Suprapubic skin (tissue), 4 donors: ENCODE results near the gene THAP11. TPM values are rescaled to one million over a fixed set of nuclear protein-coding genes. Genes with fewer than 3 reads are reported as not detected.

Experiments used
- DNase-seq, 2 donors: peaks; one replicate each; pipeline ENCODE4 v3.0.0-alpha.2; 2019; ENCODE audit warnings: low spot score in 2 of 2
- H3K27ac ChIP-seq: fragments of 200-600 bp; sonication (generic); one replicate; pipeline ENCODE4 v1.5.1; 2019
- H3K27me3 ChIP-seq: fragments of 200-600 bp; sonication (generic); one replicate; pipeline ENCODE4 v1.5.1; 2019
- H3K36me3 ChIP-seq: fragments of 200-600 bp; sonication (generic); one replicate; pipeline ENCODE4 v1.5.1; 2019
- H3K4me1 ChIP-seq: fragments of 200-600 bp; sonication (generic); one replicate; pipeline ENCODE4 v1.5.1; 2019
- H3K4me3 ChIP-seq: fragments of 200-600 bp; sonication (generic); one replicate; pipeline ENCODE4 v1.5.1; 2019; ENCODE audit warnings: mild to moderate bottlenecking
- H3K9me3 ChIP-seq: fragments of 200-600 bp; sonication (generic); one replicate; pipeline ENCODE4 v1.5.1; 2019
- EP300 ChIP-seq: sonication (generic); formaldehyde crosslinking; IDR thresholded peaks from one replicate; pipeline ENCODE4 v1.6.1; 2017; ENCODE audit warnings: antibody characterized with exemption
- POLR2A ChIP-seq, 2 donors: fragments of 450-650 bp; IDR thresholded peaks; one replicate each; pipeline ENCODE4 v1.6.1; 2017; ENCODE audit warnings: antibody characterized with exemption in 2 of 2, mild to moderate bottlenecking in 2 of 2, moderate library complexity in 2 of 2
- POLR2AphosphoS5 ChIP-seq, 3 donors: sonication (generic); formaldehyde crosslinking; IDR thresholded peaks; one replicate each; pipeline ENCODE4 v1.6.1; 2017; ENCODE audit warnings: antibody characterized with exemption in 3 of 3
- WGBS: methylation state at CpG from one replicate; pipeline ENCODE4 v1.1.5; 2018; 5-methylcytosine and 5-hydroxymethylcytosine counted together
- total RNA-seq, 4 donors: library from RNA; depleted of rRNA; stranded (reverse); fragments of >200 nt; gene quantifications; one replicate each; pipeline ENCODE4 v1.1.0, GENCODE V29; 2016
- TF ChIP-seq, protein P1 (sequence below), 2 donors: fragments of 200-600 bp in 1 of 2; fragments of 450-650 bp in 1 of 2; sonication (generic) in 1 of 2; IDR thresholded peaks; one replicate each; pipeline ENCODE4 v1.5.1; 2016 to 2019; ENCODE audit warnings: antibody characterized with exemption in 2 of 2, mild to moderate bottlenecking in 1 of 2, moderate library complexity in 1 of 2

The THAP11 gene
- total RNA-seq: 10 to 100 TPM; 45.7 to 92.0 (median 76.4) TPM

DNA sequence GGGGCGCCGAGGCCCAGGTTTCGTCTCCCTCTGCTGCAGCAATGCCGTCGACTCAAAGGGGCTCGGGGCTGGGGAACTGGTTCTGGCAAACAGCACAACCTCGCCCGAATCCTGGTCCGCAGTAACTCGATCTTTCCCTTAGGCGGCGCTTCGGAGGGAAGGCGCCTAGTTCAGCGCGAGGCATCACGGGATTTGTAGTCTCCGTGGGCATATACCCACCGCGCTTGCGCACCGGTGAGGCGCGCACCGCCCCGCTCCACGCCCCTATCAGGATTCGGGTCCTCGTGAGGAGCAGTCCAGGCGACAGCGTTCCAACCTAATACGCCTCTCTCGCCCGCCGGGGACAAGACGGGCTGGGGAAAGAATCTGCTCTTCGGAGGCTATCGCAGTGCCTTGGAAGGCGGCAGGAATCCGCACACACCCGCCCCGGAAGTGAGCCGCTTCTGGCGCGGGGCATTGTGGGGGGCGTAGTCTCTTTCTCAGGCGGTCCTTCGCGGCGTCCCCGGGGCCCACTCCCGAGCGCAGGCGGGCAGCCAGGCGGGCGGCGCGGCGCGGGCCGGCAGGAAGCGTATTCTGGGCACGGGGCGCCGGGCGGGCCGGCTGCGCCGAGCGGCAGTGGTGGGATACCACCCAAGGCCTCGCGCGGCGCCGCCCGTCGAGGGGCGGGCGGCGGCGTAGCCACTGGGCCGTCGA lies at the start of gene THAP11:
Gene THAP11 (plus strand): TSS at position 505 of the 693 bp plus-strand sequence. CDS start 235 bp downstream, outside the sequence.
- Histone ChIP-seq H3K4me3 (peak within 1 kb of the TSS; percentile 88), H3K9me3 (no peaks in the 10 kb centered on the region), H3K4me1 (peaks cover 47% of the 10 kb centered on the region), H3K36me3 (no peaks in the 10 kb centered on the region), H3K27me3 (no peaks in the 10 kb centered on the region), H3K27ac (peak within 1 kb of the TSS; percentile 99)
- DNase-seq: peak; percentile 96 to 98
- 2% methylated on average over 17 of the region's 83 CpGs for WGBS
- TF ChIP-seq, protein P1, sequence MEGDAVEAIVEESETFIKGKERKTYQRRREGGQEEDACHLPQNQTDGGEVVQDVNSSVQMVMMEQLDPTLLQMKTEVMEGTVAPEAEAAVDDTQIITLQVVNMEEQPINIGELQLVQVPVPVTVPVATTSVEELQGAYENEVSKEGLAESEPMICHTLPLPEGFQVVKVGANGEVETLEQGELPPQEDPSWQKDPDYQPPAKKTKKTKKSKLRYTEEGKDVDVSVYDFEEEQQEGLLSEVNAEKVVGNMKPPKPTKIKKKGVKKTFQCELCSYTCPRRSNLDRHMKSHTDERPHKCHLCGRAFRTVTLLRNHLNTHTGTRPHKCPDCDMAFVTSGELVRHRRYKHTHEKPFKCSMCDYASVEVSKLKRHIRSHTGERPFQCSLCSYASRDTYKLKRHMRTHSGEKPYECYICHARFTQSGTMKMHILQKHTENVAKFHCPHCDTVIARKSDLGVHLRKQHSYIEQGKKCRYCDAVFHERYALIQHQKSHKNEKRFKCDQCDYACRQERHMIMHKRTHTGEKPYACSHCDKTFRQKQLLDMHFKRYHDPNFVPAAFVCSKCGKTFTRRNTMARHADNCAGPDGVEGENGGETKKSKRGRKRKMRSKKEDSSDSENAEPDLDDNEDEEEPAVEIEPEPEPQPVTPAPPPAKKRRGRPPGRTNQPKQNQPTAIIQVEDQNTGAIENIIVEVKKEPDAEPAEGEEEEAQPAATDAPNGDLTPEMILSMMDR (IDR thresholded peaks at IDR 0.05): peak; percentile 72 to 96
- TF ChIP-seq POLR2A (IDR thresholded peaks at IDR 0.05): peak; percentile 39 to 77
- peak in 2 of 3 donors; percentile 13 to 83 for TF ChIP-seq POLR2AphosphoS5 (IDR thresholded peaks at IDR 0.05)
- TF ChIP-seq EP300: no peak

DNA sequence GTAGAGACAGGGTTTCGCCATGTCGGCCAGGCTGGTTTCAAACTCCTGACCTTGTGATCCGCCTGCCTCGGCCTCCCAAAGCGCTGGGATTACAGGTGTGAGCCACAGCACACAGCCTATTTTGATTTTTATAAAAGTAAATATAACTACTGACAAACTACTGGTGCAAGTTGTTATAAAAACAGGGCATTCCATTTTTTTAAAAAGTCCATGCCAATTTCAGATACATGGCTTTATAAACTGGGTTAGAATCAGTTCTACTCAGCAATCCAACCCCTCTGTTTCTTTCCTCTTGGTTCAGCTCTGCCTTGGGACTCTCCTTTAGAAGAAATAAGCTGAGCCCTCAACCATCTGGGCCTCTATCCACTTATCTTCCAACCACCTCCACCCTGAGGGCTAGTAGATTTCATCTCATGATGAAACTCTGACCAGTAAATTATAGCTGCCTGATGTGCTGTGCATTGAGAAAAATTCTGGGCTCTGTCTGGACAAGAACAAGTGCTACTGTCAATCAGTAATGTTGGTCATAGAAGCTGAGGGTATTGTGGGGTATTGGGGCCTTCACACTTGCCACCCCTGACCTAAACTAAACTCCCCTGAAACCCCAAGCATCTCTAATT lies 45.9 kb upstream of the THAP11 start:
- no peak for TF ChIP-seq EP300
- TF ChIP-seq POLR2AphosphoS5 (IDR thresholded peaks at IDR 0.05): no peak
- TF ChIP-seq, protein P1 (IDR thresholded peaks at IDR 0.05): no peak
- no peak for TF ChIP-seq POLR2A (IDR thresholded peaks at IDR 0.05)
- Histone ChIP-seq H3K4me3 (no peak overlapping the region), H3K4me1 (peaks cover 11% of the 10 kb centered on the region), H3K27me3 (no peaks in the 10 kb centered on the region), H3K36me3 (peaks cover 5% of the 10 kb centered on the region), H3K27ac (no peak overlapping the region), H3K9me3 (no peaks in the 10 kb centered on the region)
- no peak for DNase-seq
- 92% methylated on average over 5 of the region's 5 CpGs for WGBS

DNA sequence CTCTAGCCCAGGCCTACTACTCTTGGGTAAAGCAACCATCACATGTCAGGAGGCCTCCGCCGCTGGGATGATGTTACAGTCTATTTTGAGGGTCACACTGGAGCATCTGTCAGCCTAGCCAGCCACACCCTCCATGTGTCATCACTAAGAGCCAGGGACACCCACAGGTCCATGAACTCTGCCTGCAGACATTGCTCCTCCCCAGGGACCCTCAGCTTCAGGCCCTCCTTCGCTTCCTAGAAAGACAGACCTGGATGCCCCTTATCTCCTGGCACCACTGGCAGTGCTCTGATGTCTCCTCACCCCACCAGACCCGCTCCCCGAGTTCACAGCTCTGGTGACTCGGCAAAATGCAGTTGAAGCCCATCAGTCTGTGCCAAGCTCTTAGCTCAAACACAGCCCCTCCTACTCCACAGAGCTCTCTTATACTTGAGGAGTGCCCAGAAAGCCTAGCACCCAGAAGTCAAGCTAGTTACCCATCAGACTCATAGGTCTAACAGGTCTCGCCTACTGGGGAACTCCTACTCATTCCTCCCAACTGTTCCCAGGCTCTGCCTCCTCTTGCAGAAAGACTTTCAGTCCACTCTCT lies 41.7 kb upstream of the THAP11 start:
- no peak for DNase-seq
- peaks cover 10% of the 10 kb centered on the region for H3K36me3 ChIP-seq
- no peak overlapping the region for H3K27ac ChIP-seq
- no peaks in the 10 kb centered on the region for H3K27me3 ChIP-seq
- 65% methylated on average over 7 of the region's 7 CpGs for WGBS
- no peaks in the 10 kb centered on the region for H3K9me3 ChIP-seq
- H3K4me1 ChIP-seq: peaks cover 17% of the 10 kb centered on the region
- no peak overlapping the region for H3K4me3 ChIP-seq
- TF ChIP-seq POLR2AphosphoS5 (IDR thresholded peaks at IDR 0.05): no peak
- TF ChIP-seq, protein P1 (IDR thresholded peaks at IDR 0.05): no peak
- TF ChIP-seq EP300: no peak
- TF ChIP-seq POLR2A (IDR thresholded peaks at IDR 0.05): no peak

DNA sequence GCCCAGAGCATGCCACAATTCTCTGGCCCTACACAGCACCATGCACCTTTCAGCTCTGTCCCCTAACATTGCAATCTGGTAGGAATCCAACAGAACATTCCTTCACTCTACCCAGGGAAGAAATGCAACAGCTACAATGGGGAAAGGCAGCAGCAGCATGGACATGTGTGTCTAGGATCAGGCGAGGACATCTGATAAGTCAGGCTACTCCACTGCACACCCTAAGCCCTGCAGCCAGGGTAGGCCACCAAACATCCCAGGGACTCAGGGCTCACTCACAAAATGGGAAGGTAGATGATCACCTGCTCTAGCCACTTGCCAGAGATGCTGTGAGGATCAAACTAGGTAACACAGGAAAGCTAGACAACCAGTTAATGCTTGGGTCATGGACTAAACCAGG lies 40.9 kb upstream of the THAP11 start:
- Histone ChIP-seq H3K4me1 (peaks cover 21% of the 10 kb centered on the region), H3K36me3 (peaks cover 10% of the 10 kb centered on the region), H3K27me3 (no peaks in the 10 kb centered on the region), H3K4me3 (no peak overlapping the region), H3K9me3 (no peaks in the 10 kb centered on the region), H3K27ac (no peak overlapping the region)
- WGBS: 83% methylated on average over 1 of the region's 1 CpG
- no peak for DNase-seq
- no peak for TF ChIP-seq EP300
- TF ChIP-seq, protein P1 (IDR thresholded peaks at IDR 0.05): no peak
- TF ChIP-seq POLR2A (IDR thresholded peaks at IDR 0.05): no peak
- TF ChIP-seq POLR2AphosphoS5 (IDR thresholded peaks at IDR 0.05): no peak

DNA sequence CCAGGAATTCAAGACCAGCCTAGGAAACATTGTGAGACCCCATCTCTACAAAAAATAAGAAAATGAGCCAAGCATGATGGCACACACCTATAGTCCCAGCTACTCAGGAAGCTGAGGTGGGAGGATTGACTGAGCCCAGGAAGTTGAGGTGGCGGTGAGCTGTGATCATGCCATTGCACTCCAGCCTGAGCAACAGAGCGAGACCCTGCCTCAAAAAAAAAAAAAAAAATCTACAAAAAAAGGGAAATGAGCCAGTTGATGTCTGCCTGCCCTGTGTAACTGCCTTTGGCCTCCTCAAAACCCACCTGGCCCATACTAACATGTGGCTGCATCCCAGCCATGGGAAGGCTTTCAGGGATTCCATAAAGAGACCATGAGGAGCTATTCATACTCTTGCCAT lies 40.2 kb upstream of the THAP11 start:
- no peak for TF ChIP-seq EP300
- no peak for TF ChIP-seq POLR2AphosphoS5 (IDR thresholded peaks at IDR 0.05)
- TF ChIP-seq, protein P1 (IDR thresholded peaks at IDR 0.05): no peak
- no peak for TF ChIP-seq POLR2A (IDR thresholded peaks at IDR 0.05)
- peaks cover 22% of the 10 kb centered on the region for H3K4me1 ChIP-seq
- 100% methylated on average over 2 of the region's 2 CpGs for WGBS
- H3K27me3 ChIP-seq: no peaks in the 10 kb centered on the region
- DNase-seq: no peak
- no peaks in the 10 kb centered on the region for H3K9me3 ChIP-seq
- no peak overlapping the region for H3K4me3 ChIP-seq
- peaks cover 10% of the 10 kb centered on the region for H3K36me3 ChIP-seq
- H3K27ac ChIP-seq: no peak overlapping the region
